HG03520 (cell line): ENCODE measurements around the gene USP13.
"Not testable (repeated sequence)": the region's sequence is repeated elsewhere in the genome, so short reads cannot be mapped to it uniquely, and the experiment has no call there.

Experiments
- ATAC-seq: cut with Tn5 transposase; IDR thresholded peaks from one replicate; pipeline ENCODE4 v1.9.1; 2021; ENCODE audit warnings: mild to moderate bottlenecking, moderate library complexity; ENCODE audit not compliant: unreplicated experiment

Gene USP13

DNA sequence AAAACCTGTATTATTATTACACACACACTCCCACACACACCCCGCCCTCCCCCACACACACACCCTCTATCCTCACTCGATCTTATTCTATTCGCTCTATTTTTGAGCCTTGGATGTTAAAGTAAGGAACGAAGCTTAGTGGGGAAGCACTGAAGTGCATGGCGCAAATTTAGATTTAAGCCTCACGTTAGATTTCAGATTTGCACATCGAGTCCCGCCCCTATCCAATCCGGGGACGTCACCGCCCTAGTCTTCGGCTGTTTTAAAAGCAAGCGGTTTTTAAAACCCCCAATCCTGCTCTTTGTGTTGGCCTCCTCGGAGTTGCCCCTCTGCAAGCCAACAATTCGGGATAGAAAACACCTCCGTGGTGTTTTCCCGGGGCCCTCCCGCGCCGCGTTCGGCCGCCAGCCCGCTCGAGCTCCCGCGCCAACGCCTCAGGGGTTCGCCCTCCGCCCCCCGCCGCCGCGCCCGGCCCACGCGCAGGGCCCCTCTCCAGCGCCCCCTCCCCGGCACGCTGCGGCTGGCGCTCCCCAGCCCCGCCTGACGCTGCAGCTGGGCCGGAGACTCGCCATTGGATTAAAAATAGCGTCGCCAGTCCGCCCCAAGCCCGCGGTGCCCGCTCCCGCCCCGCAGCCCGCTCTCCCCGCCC lies at the start of gene USP13:
USP13 (plus strand) TSS at position 594 of the 649 bp plus-strand sequence. CDS start 186 bp downstream, outside the sequence.
- peak; percentile 49 for ATAC-seq

DNA sequence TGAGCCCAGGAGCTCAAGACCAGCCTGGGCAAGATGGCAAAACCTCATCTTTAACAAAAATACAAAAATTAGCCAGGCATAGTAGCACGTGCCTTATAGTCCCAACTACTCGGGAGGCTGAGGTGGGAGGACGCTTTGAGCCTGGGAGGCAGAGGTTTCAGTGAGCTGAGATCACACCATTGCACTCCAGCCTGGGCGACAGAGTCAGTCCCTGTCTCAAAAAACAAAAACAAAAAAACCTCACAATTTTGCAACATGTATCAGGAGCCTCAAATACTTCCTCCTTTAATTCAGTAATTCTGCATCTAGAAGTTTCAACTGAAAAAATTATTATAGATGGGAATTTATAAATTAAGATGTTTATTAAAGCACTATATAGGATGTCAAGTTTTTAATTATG lies 49.5 kb upstream of the USP13 start:
- ATAC-seq, result no peak

- ATAC-seq, result no peak
These were observed 49.0 kb upstream of the USP13 start for GRCh38 chr3:179603831-179604230.

GRCh38 chr3:179604321-179605078 lies 48.3 kb upstream of the USP13 start, which contains the start of the genes MRPL47 and NDUFB5:
TSS of gene MRPL47 (minus strand) at chr3:179604638. CDS start at chr3:179604624, 14 bp downstream.
TSS of gene NDUFB5 (plus strand) at chr3:179604794. CDS start at chr3:179604816, 22 bp downstream.
- peak; percentile 95 for ATAC-seq

DNA sequence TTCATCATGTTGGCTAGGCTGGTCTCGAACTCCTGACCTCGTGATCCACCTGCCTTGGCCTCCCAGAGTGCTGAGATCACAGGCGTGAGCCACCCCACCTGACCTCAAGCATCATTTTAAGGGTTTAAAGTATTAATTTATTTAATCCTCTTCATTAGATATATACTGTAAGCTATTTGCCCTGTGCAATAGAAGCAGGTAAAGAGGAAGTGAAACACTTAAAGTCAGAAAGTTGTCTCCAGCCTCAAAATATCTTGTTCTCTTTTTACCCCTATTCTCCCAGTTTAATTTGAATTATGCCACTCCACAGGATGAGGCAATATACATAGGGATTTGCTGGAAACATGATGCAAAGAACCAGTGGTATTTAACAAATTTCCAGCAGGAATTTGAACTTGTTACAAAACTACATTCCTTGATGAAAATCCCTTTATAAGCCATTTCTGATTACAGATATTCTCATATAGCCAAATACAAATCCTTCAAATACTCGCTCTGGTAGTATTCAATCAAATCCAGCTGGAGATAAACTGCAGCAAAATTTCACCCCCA lies 46.2 kb upstream of the USP13 start:
- ATAC-seq, result no peak

- peak; percentile 57 for ATAC-seq
These were observed 43.7 kb upstream of the USP13 start for GRCh38 chr3:179608931-179609720.

DNA sequence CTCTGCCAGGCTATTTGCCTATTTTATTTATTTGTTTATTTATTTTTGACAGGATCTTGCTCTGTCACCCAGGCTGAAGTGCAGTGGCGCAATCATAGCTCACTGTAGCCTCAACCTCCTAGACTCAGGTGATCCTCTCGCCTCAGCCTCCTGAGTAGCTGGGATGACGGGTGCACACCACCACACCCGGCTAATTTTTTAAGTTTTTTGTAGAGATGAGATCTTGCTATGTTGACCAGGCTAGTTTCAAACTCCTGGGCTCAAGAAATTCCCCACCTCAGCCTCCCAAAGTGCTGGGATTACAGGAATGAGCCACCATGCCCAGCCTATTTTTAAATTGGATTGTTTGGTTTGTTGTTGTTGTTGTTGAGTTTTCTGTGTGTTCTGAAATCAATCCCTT lies 42.8 kb upstream of the USP13 start:
- ATAC-seq, result no peak

DNA sequence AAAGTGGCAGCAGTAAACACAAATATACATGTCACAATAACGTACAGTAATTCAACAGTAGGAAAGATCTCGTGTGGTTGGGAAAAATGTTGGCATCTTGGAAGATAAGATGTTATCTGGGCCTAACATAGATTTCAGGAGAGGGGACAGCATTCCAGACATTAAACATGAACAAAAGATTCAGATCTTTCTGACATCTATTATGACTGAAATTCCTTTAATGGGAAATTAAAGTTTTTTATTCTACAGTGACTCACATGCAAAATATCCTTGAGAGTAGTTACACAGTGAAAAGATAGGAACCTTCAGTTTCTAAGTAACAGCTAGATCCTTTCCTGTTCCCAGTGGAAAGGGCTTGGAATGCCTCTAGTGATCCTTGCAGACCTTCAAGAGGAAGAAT lies 39.0 kb upstream of the USP13 start:
- ATAC-seq, result no peak

GRCh38 chr3:179615458-179616173 lies 37.2 kb upstream of the USP13 start:
- ATAC-seq, result no peak

GRCh38 chr3:179622023-179622422 lies 30.8 kb upstream of the USP13 start:
- no peak for ATAC-seq

GRCh38 chr3:179624451-179624850 lies 28.4 kb upstream of the USP13 start:
- no peak for ATAC-seq

GRCh38 chr3:179630753-179631451 lies 21.9 kb upstream of the USP13 start:
- ATAC-seq, result no peak

- ATAC-seq, result no peak
These were observed 12.4 kb upstream of the USP13 start for GRCh38 chr3:179640469-179640868.

DNA sequence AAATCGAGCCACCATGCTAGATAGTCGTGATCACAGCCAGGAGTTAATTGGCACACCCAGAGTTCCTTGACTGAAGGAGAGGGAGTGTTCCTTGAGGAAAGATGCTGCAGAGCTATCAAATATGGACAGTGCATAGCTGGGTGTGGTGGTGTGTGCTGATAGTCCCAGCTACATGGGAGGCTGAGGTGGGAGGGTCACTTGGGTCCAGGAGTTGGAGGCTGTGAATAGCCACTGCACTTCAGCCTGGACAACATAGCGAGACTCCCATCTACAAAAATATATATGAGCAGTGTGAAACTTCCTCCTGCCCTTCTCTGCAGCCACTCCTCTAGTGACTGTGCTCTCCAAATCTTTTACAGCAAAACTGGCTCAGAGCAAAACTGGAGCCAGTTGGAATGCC lies 10.0 kb upstream of the USP13 start:
- ATAC-seq, result no peak

DNA sequence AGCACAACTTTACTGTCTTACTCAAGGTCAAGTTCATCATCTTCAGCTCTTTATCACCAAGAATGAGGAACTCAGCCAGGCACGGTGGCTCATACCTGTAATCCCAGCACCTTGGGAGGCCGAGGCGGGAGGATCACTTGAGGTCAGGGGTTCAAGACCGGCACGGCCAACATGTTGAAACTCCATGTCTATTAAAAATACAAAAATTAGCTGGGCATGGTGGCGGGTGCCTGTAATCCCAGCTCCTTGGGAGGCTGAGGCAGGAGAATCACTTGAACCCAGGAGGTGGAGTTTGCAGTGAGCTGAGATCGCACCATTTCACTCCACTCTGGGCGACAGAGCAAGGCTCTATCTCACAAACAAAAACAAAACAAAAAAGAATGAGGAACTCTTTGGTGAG lies 9.0 kb upstream of the USP13 start:
- not testable (repeated sequence) for ATAC-seq

DNA sequence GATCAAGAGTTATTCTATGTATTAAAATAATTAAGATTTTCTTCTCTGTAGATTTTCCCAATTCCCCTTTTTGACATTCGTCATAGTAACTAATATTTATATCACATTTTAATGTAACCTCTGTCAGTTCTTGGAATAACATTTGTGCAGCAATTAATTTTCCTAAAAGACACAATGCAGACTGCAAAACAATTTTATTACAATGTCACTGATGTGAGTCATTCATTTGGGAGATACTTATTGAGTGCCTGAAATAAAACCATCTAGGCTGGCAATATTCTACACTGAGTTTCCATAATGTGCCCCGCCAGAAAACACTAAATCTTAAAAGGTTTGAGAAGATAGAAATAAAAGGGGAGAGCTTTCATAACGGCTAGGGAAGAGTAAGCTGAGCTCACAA lies 6.7 kb upstream of the USP13 start:
- no peak for ATAC-seq

DNA sequence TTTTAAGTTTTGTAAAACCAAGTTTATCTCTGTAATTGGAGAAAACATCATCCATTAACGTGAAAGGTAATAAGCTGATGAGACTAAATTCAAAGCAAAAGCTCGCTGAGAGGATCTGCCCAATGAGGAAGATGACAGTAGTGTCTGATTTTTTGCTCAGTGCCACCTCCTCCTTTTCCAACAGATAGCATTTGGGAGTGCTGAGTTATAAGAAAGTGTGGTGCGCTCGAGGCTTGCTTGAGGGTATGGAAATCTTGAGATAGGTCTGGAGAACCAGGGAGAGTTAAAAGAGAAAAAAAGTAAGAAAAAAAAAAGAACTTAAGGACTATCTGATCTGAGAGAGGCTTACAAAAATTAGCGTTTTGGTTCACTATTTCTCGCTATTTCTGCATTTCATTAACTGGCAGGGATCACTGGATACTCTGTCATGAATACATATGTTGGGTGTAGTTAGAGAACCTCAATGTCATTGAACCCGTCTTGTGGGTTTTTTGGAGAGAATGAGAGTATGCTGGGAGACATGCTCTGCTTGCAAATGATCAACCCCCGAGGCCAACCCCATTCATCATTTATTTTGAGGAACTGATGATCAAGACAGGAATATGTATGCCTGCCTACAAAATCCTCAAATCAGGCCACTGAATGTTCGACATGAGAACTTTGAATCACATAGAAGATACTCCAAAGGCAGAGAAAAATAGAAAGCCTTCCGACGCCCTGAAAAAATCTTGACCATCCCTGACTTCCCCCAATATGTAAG lies 973 bp upstream of the USP13 start:
- no peak for ATAC-seq

DNA sequence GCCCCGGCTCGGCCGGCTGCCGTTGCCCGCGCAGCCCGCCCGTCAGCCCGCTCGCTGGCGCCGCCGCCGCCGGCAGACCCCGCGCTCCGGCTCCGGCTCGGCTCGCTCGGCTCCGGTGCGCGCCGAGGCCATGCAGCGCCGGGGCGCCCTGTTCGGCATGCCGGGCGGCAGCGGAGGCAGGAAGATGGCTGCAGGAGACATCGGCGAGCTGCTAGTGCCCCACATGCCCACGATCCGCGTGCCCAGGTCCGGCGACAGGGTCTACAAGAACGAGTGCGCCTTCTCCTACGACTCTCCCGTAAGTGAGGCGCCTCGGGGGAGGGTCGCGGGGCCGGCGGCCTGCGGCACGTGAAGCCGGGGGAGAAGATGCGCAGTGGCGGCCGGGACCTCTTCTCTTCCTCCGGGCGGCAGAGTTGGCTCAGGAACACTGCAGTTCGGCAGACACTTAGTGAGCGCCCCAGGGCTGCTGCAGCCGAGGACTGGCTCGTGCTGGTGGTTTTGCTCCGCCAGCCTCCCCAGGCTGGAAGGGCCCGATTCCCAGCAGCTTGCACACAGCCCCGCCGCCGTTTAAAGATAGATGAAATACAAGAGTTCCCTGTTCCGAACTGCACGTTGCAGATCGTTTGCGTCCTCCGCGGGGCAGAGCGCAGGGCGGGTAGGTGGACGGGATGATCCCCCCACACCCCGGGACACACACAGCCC lies 407 bp downstream of the USP13 start:
- ATAC-seq, result peak; percentile 52

- ATAC-seq, result no peak
These were observed 2.4 kb downstream of the USP13 start for GRCh38 chr3:179655236-179655635.
